Type B pancreatic cell (in vitro differentiated cells): ENCODE measurements around the gene BACE2. TPM values are rescaled to one million over a fixed set of nuclear protein-coding genes. Genes with fewer than 3 reads are reported as not detected.
"Not testable (repeated sequence)": the region's sequence is repeated elsewhere in the genome, so short reads cannot be mapped to it uniquely, and the experiment has no call there.

Experiments used
- DNase-seq: peaks from one replicate; pipeline ENCODE4 v3.0.0; 2021; ENCODE audit warnings: mixed read lengths; ENCODE audit not compliant: unreplicated experiment; ENCODE audit errors: extremely low spot score
- H3K27ac Mint-ChIP-seq: 2 replicates; pipeline ENCODE4 v1.8.0; 2021; ENCODE audit warnings: mild to moderate bottlenecking, mixed read lengths
- H3K27me3 Mint-ChIP-seq: 2 replicates; pipeline ENCODE4 v1.8.0; 2021; ENCODE audit warnings: mixed read lengths
- H3K36me3 Mint-ChIP-seq: 2 replicates; pipeline ENCODE4 v1.8.0; 2021; ENCODE audit warnings: mixed read lengths
- H3K4me1 Mint-ChIP-seq: one replicate; pipeline ENCODE4 v1.8.0; 2021; ENCODE audit warnings: mixed read lengths; ENCODE audit not compliant: unreplicated experiment
- H3K4me3 Mint-ChIP-seq: 2 replicates; pipeline ENCODE4 v1.8.0; 2021; ENCODE audit warnings: mild to moderate bottlenecking, mixed read lengths
- H3K9me3 Mint-ChIP-seq: 2 replicates; pipeline ENCODE4 v1.8.0; 2021; ENCODE audit warnings: mixed read lengths
- CTCF ChIP-seq: fragments of 200-600 bp; sonication (generic); conservative IDR thresholded peaks from 2 replicates; pipeline ENCODE4 v1.5.0; 2021; ENCODE audit warnings: antibody characterized with exemption, mild to moderate bottlenecking
- total RNA-seq: library from RNA; stranded (reverse); gene quantifications from 2 replicates; pipeline ENCODE4 v1.2.1, GENCODE V29; 2021; ENCODE audit warnings: low replicate concordance

BACE2 gene
- total RNA-seq, 1 donor from 2014 or later = 29.8 TPM

- Mint-ChIP-seq H3K27ac (peak overlapping the region; percentile 40), H3K9me3 (no peaks in the 10 kb centered on the region)
- TF ChIP-seq CTCF = no peak
Measured at GRCh38 chr21:41241341-41241740, 73.4 kb downstream of the BACE2 start.

GRCh38 chr21:41242238-41242829 lies 74.4 kb downstream of the BACE2 start:
- H3K4me3 Mint-ChIP-seq = no peak overlapping the region
- H3K36me3 Mint-ChIP-seq = peaks cover 25% of the 10 kb centered on the region
- DNase-seq = peak; percentile 57
- H3K4me1 Mint-ChIP-seq = peaks cover 12% of the 10 kb centered on the region
- H3K27me3 Mint-ChIP-seq = no peaks in the 10 kb centered on the region
- no peak overlapping the region for H3K27ac Mint-ChIP-seq
- H3K9me3 Mint-ChIP-seq = no peaks in the 10 kb centered on the region
- TF ChIP-seq CTCF = no peak

More at GRCh38 chr21:41241341-41241740, 73.4 kb downstream of the BACE2 start:
- no peaks in the 10 kb centered on the region for H3K27me3 Mint-ChIP-seq
- H3K4me1 Mint-ChIP-seq = peaks cover 12% of the 10 kb centered on the region
- DNase-seq = no peak
- peaks cover 22% of the 10 kb centered on the region for H3K36me3 Mint-ChIP-seq
- peak overlapping the region; percentile 16 for H3K4me3 Mint-ChIP-seq

- TF ChIP-seq CTCF = no peak
- Mint-ChIP-seq H3K9me3 (no peaks in the 10 kb centered on the region), H3K4me1 (peaks cover 12% of the 10 kb centered on the region), H3K27me3 (no peaks in the 10 kb centered on the region), H3K4me3 (no peak overlapping the region), H3K36me3 (peaks cover 18% of the 10 kb centered on the region), H3K27ac (no peak overlapping the region)
- no peak for DNase-seq
Measured at GRCh38 chr21:41243107-41243506, 75.1 kb downstream of the BACE2 start.

GRCh38 chr21:41244266-41244880 lies 76.4 kb downstream of the BACE2 start:
- Mint-ChIP-seq H3K4me1 (peaks cover 12% of the 10 kb centered on the region), H3K36me3 (peaks cover 21% of the 10 kb centered on the region)
- not testable (repeated sequence) for H3K27ac Mint-ChIP-seq, H3K4me3 Mint-ChIP-seq, H3K9me3 Mint-ChIP-seq, H3K27me3 Mint-ChIP-seq, DNase-seq

GRCh38 chr21:41245509-41246135 lies 77.7 kb downstream of the BACE2 start:
- H3K27me3 Mint-ChIP-seq = no peaks in the 10 kb centered on the region
- no peak overlapping the region for H3K27ac Mint-ChIP-seq
- H3K9me3 Mint-ChIP-seq = no peaks in the 10 kb centered on the region
- no peak for TF ChIP-seq CTCF
- H3K36me3 Mint-ChIP-seq = peaks cover 25% of the 10 kb centered on the region
- H3K4me1 Mint-ChIP-seq = peaks cover 12% of the 10 kb centered on the region
- DNase-seq = peak; percentile 57
- H3K4me3 Mint-ChIP-seq = no peak overlapping the region

GRCh38 chr21:41246808-41247207 lies 78.8 kb downstream of the BACE2 start:
- peaks cover 4% of the 10 kb centered on the region for H3K4me1 Mint-ChIP-seq
- no peak overlapping the region for H3K4me3 Mint-ChIP-seq
- H3K36me3 Mint-ChIP-seq = peaks cover 29% of the 10 kb centered on the region
- H3K27me3 Mint-ChIP-seq = no peaks in the 10 kb centered on the region
- no peaks in the 10 kb centered on the region for H3K9me3 Mint-ChIP-seq
- H3K27ac Mint-ChIP-seq = no peak overlapping the region
- no peak for TF ChIP-seq CTCF
- DNase-seq = peak; percentile 47
